HG02588 (cell line): Measurements from ENCODE around the gene MACF1.
A peak's percentile ranks its signal among the peaks of the same experiment; 100 is the strongest.

Experiments used
- ATAC-seq: cut with Tn5 transposase; IDR thresholded peaks from one replicate; pipeline ENCODE4 v1.9.1; 2021; ENCODE audit warnings: mild to moderate bottlenecking, moderate library complexity; ENCODE audit not compliant: unreplicated experiment

Gene MACF1

GRCh38 chr1:39174390-39175081 is 30.0 kb upstream of the MACF1 start:
- no peak for ATAC-seq

- no peak for ATAC-seq
Measured at GRCh38 chr1:39177706-39178105, 26.8 kb upstream of the MACF1 start.

- ATAC-seq = no peak
Measured at GRCh38 chr1:39178541-39179431, 25.7 kb upstream of the MACF1 start.

- ATAC-seq = no peak
Measured at GRCh38 chr1:39181311-39181710, 23.2 kb upstream of the MACF1 start.

- ATAC-seq = no peak
Measured at GRCh38 chr1:39182804-39183203, 21.7 kb upstream of the MACF1 start.

- peak; percentile 61 for ATAC-seq
Measured at GRCh38 chr1:39183503-39184353, 20.8 kb upstream of the MACF1 start.

GRCh38 chr1:39184354-39184818 is 20.1 kb upstream of the MACF1 start:
- ATAC-seq = no peak

GRCh38 chr1:39187275-39188046 is 17.0 kb upstream of the MACF1 start:
- no peak for ATAC-seq

GRCh38 chr1:39189592-39190041 is 14.9 kb upstream of the MACF1 start:
- no peak for ATAC-seq

GRCh38 chr1:39190096-39190495 is 14.4 kb upstream of the MACF1 start:
- no peak for ATAC-seq

GRCh38 chr1:39194398-39195051 is 10.0 kb upstream of the MACF1 start:
- ATAC-seq = no peak

GRCh38 chr1:39195166-39196111 is 9.1 kb upstream of the MACF1 start:
- no peak for ATAC-seq

GRCh38 chr1:39196244-39197215 is 8.0 kb upstream of the MACF1 start:
- ATAC-seq = no peak

- ATAC-seq = no peak
Measured at GRCh38 chr1:39199593-39199992, 4.9 kb upstream of the MACF1 start.

GRCh38 chr1:39205102-39205780 is 746 bp downstream of the MACF1 start:
- no peak for ATAC-seq

- ATAC-seq = no peak
Measured at GRCh38 chr1:39205781-39206464, 1.4 kb downstream of the MACF1 start.
